Stimulated activated CD8-positive, alpha-beta memory T cell treated with anti-CD3 and anti-CD28 coated beads, Interleukin-12 subunit alpha, Interleukin-12 subunit beta, amount 100 ng/mL, for 24 hours (primary cell): ENCODE results near the gene SNX24.
"Not testable (repeated sequence)": the region's sequence is repeated elsewhere in the genome, so short reads cannot be mapped to it uniquely, and the experiment has no call there.

Experiments
- DNase-seq: peaks from one replicate; pipeline ENCODE4 v3.0.0-alpha.2; 2020; ENCODE audit errors: extremely low read depth

Gene SNX24

DNA sequence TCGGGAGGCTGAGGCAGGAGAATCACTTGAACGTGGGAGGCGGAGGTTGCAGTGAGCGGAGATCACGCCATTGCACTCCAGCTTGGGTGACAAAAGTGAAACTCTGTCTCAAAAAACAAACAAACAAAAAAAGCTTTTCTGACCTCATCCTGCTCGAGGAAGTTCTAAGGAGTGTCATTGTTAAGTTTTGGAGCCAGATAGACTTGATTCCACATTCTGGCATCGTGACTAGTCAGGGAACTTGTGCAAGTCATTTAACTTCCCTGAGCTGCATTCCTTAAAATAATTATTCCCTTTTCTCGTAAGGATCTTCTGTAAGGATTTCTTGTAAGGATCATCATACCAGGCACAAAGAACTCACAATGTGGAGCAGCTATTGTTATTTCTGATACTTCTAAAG is 26.2 kb downstream of the SNX24 start:
- DNase-seq, result no peak

DNA sequence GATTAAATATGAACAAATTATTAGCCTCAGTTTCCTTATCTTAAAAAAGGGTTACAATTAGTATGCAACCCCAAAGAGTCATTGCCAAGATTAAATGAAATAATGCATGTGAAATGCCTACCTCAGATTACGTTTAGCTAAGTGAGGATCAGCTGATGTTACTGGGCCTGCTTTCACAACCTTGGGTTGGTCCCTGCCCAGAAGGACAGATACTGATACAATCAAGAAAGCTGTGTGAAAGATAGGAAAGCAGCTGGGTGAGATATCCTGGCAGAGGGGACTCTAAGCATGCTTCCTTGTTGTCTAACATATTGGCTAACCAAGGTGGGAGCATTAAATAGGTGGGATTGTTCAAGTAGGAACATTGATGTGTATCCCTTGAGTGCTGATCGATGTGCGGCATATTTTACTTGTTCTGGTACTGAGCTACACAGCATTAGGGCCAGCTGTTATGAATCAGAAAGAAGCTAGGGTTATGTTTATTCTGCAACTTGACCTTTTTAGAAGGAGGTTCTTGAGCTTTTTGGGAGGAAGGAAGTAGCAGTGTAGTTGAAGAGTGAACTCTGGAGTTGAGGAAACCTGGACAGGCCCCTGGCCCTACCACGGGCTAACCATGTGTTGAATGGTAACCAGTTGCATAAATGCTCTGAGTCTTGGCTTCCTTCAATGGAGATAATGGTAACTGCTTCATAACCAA is 28.9 kb downstream of the SNX24 start:
- no peak for DNase-seq

DNA sequence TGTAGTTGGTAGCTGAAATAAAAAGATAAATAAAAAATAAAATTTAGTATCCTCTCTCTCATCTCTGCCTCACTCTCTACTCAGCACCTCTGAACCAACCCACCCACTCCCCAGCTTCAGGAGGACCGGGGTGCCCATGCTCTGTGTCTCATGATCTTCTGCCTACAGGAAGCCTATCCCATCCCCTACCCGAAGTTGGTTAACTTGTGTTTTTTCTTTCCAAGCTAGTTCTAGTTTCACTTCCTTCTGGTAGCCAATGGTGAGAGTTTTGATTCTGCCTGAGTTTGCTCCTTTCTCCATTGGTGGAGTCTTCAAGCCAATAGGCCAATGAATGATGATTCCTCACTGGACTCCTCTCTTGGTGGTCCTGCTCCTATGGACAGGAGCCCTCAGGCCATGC is 32.1 kb downstream of the SNX24 start:
- DNase-seq, result no peak

DNA sequence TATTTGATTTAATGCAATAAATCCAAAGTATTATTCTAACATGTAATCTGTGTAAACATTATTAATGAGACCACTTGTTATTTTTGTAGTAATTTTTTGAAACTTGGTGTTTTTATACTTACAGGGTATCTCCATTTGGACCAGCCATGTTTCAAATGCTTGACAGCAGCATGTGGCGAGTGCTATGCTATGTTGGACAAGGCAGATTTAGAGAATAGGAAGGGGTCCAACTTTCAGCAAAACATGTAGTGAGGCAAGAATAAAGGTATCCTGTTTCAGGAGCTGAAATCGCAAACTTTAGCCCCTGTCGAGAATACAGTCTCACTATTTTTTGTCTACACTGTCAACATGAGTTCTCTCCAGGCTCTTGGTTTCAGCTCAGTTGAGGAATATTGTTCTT is 33.7 kb downstream of the SNX24 start:
- no peak for DNase-seq

- no peak for DNase-seq
These were observed 34.8 kb downstream of the SNX24 start for GRCh38 chr5:122880170-122880689.

- DNase-seq, result no peak
These were observed 35.3 kb downstream of the SNX24 start for GRCh38 chr5:122880749-122881148.

GRCh38 chr5:122882831-122883230 is 37.4 kb downstream of the SNX24 start:
- no peak for DNase-seq

DNA sequence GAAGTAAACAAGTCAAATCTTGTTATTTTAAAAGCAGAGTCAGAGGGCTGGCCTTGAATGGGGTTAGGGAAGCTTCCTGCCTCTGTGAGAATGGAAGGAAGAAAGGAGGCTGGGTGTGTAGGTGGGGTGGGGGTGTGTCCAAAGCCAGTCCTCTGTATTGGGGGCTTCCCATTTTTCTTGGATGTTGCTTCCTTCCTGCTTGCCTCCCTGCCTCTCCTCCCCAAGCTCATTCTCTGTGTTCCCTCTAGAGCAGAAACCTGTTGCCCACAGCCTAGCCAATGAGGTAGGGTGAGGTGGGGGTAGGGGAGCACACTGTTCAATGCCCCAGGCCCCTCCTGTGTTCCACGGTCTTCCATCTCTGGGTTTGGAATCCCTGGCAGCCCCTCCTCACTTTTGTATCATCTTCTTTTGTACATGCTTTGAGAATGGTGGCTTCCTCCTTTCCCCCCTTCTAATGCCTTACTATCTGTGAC is 39.7 kb downstream of the SNX24 start:
- no peak for DNase-seq

- no peak for DNase-seq
These were observed 40.5 kb downstream of the SNX24 start for GRCh38 chr5:122885891-122886290.

DNA sequence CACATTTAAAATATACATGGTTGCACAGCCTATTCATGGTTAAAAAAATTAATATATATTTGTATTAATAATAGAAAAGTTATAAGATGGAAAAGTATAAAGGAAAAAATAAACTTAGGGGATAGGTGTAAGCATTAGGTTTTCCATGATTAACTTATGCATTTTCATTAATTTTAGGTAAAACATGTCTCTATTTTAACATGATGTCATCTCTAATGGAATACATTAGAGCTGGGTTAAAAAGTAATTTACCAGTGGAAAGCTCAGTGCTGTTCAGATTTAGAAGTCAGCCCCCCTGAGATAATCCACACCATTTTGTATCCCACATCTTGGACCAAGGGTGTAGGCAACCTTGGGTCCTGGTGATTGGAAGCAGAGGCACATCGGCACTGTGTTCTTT is 49.7 kb downstream of the SNX24 start:
- no peak for DNase-seq

GRCh38 chr5:122896598-122897282 is 51.3 kb downstream of the SNX24 start:
- DNase-seq, result no peak

- no peak for DNase-seq
These were observed 51.8 kb downstream of the SNX24 start for GRCh38 chr5:122897283-122897602.

DNA sequence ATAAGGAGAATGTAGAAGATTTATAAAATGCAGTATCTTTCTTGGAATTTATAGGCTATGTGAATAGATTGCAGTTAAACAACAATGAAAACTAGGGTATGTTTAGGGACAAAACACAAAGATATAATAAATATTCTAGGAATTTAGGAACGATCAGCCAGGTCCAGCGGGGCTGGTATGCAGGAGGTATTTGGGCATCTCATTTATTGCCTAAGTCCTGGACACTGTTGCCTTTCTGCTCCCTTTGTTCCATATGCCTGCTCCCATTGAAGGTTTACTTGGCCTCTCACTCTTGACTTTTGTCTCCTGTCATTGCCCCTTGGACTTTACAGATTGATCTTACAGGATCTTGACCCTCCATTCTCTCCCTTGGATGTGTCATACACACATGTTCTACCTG is 55.9 kb downstream of the SNX24 start:
- no peak for DNase-seq

DNA sequence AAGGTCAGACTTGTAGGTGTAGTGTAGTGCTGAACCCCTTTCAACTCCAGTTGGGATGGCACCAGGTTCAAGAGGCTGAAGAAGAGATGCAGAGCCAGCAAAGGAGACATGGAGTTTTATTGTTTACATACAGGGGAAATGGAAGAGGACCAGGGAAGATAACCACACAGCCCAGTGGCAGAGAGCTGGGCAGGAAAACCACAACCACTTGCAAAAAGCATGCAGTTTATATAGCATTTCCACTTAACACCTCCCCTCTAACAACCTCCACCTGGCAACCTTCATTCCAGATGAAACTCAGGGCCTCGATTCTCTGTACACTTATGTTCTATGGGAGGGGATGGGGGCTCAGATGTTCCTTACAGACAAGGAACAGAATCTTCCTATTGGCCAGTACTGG is 56.9 kb downstream of the SNX24 start:
- DNase-seq, result no peak

DNA sequence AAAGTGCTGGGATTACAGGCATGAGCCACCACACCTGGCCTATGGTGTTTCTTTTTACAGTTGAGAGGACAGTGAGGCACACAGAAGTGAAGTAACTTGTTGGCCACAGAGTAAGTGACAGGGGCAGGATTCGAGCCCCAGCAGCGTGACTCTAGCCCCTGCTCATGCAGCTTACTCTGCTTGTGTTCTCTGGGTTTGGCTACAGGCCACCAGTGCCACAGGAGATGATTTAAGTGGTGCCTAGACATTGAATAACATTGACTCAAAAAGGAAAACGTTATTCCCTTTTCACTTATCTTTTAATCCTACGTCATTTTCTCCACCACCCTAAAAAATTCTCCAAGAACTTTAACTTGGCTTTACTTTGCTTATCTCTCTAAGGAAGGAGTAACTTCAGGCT is 61.4 kb downstream of the SNX24 start:
- no peak for DNase-seq

DNA sequence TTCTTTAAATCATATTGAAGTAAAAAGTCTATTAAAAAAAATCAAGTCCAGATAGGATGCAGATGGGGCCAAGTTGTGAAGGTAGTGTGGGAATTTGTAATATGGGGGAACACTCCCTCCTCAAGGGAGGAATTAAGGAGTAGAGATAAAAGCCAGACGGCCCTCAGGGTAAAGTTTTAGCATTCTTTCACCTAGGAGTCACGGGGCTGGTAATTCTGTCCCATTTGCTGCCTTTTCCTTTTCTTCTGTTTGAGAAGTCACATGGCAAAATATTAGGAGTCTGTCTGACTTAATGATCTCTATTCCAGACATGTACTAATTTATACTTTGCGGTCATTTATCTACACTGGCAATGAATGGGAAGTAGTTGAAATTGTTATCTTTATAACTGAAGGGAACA is 61.9 kb downstream of the SNX24 start:
- no peak for DNase-seq

DNA sequence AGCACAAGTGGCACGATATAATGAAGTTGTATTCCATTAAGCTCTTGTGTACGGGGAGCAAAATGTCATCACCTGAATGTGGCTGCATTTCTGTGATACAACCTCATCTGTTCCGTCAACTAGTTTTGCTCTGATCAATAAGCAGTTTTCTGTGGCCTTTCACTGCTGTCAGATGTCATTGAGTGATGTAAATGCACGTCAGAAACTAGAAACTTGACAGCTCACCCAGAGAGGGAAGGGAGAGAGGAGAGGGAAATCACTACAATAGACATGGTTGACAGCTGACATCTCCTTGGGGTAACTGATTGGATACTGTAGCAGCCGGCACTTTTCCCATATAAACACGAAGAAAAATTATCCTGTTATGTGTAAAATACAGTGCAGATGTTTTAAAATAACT is 62.7 kb downstream of the SNX24 start:
- DNase-seq, result no peak

- no peak for DNase-seq
These were observed 63.2 kb downstream of the SNX24 start for GRCh38 chr5:122908662-122909061.

DNA sequence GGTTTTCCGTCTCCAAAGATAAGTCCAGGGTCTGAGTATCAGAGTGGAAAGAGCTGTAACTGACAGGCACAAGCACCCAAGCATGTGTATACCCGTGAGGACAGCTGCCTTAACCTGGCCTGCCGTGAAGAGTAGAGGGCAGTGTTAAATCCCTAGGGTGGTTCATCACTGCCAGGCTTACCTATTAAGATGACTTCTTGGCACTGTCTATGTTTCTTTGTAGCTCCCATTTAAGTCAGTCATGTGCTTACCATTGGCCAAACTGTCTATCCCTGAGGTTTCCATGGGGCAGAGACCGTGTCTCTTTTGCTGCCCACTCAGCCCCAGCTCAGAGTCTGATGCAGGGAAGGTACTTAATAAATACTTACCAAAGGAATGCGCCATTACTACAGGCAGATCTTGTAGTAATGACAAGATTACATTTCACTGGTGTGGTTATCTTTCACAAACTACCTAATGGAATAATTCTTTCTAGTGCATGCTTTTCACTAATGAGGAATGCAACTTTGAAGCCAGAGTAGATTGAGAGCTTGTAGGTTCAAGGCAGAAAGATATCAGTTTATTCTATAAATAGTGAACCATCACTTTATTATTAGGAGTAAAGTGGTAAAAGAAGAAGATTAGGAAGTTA is 64.2 kb downstream of the SNX24 start:
- DNase-seq, result no peak

DNA sequence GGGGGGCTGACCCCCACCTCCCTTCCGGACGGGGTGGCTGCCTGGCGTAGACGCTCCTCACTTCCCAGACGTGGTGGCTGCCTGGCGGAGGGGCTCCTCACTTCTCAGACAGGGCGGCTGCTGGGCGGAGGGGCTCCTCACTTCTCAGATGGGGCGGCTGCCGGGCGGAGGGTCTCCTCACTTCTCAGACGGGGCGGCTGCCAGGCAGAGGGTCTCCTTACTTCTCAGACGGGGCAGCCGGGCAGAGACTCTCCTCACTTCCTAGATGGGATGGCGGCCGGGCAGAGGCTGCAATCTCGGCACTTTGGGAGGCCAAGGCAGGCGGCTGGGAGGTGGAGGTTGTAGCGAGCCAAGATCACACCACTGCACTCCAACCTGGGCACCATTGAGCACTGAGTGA is 68.0 kb downstream of the SNX24 start:
- not testable (repeated sequence) for DNase-seq

- no peak for DNase-seq
These were observed 70.5 kb downstream of the SNX24 start for GRCh38 chr5:122915717-122916461.

GRCh38 chr5:122916490-122916889 is 71.1 kb downstream of the SNX24 start:
- DNase-seq, result no peak
